ENCODE measurements around the gene ERVW-1.
"Not testable (repeated sequence)": the region's sequence is repeated elsewhere in the genome, so short reads cannot be mapped to it uniquely, and the experiment has no call there.

The ERVW-1 gene

GRCh38 chr7:92485974-92486373, 8.2 kb upstream of the ERVW-1 start:
- DNase-seq (ENCODE audit: extremely low spot score) = no peak
- POLR2A ChIA-PET = no interaction called here
- no peak for TF ChIP-seq CTCF (IDR thresholded peaks at IDR 0.05; ENCODE audit: control extremely low read depth, extremely low read depth, low read depth, missing control alignments)
- CTCF ChIA-PET = no interaction called here

DNA sequence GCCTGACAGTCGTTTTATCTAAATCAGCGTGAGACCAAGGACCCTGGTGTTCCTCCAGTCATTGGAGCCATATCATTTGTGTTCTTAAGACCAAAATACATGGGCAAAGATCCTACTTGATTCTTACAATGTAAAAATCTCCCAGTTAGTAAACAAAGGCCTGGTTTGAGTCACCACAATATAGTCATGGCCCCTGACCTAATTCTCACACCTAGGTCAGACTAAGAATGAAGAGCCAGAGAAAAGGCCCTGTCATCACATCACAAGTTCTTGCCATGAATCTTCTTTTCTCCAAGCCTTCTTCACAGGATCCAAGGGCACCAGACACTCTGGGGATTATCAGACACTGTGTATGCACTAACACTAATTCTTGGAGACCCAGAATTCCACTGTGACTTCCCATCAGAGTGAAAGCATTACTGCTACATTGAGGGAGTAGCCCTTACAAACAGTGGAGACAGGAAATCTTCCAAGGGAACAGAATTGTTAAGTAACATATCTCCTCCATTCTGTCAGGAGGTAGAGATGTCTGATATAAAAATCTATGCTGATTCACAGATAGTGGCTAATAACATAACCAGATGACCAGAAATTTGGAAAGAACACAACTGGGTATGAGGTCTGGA, 7.6 kb upstream of the ERVW-1 start:
- ChIA-PET CTCF (interaction anchor here (1.2 kb wide), 1 partner anchor 24 kb away, joined by 3 read pairs; no protein-coding TSS in a partner anchor), POLR2A (no interaction called here)
- no peak for TF ChIP-seq CTCF (IDR thresholded peaks at IDR 0.05; ENCODE audit: control extremely low read depth, extremely low read depth, low read depth, missing control alignments)
- DNase-seq (ENCODE audit: extremely low spot score) = no peak

DNA sequence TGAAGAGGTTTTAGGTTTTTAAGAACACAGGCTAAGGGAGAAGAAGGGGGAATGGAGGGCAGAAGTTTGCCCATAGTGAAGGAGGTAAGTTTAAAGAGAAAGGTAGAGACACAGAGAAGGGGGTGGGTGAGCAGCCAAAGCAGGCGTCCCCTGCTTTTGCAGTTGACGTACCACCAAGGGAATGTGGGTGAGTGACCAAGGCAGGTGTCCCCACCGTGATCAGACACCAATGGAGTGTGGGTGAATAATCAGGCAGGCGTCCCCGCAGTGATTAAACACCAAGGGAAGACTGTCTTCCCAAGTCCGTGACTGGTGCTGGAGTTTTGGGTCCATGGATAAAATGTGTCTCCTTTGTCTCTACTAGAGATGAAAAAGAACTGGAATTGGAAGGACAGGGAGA, 6.5 kb upstream of the ERVW-1 start:
- CTCF ChIA-PET = interaction anchor here (1.2 kb wide), 1 partner anchor 23 kb away, joined by 3 read pairs; no protein-coding TSS in a partner anchor
- POLR2A ChIA-PET; DNase-seq (ENCODE audit: extremely low spot score): not testable (repeated sequence)

- POLR2A ChIA-PET; DNase-seq (ENCODE audit: extremely low spot score); CTCF ChIA-PET: not testable (repeated sequence)
These were observed 5.9 kb upstream of the ERVW-1 start for GRCh38 chr7:92483624-92484023.

DNA sequence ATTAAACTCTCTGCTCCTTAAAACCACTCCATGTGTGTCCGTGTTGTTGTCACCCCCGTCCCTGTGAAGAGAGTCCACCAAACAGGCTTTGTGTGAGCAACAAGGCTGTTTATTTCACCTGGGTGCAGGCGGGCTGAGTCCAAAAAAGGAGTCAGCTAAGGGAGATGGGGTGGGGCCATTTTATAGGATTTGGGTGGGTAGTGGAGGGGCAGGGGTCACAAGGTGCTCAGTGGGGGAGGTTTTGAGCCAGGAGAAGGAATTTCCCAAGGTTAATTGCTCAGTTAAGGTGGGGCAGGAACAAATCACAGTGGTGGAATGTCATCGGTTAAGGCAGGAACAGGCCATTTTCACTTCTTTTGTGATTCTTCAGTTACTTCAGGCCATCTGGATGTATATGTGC, 1.4 kb upstream of the ERVW-1 start:
- CTCF ChIA-PET = interaction anchor here (1.0 kb wide), 1 partner anchor 17 kb away, joined by 3 read pairs; no protein-coding TSS in a partner anchor
- POLR2A ChIA-PET; DNase-seq (ENCODE audit: extremely low spot score): not testable (repeated sequence)

- ChIA-PET CTCF (interaction anchor here (0.7 to 1.0 kb wide), 2 partner anchors 17 to 32 kb away, joined by 3 read pairs; partner anchors contain the start of gene GATAD1), POLR2A (no interaction called here)
- no peak for TF ChIP-seq CTCF (IDR thresholded peaks at IDR 0.05; ENCODE audit: control extremely low read depth, extremely low read depth, low read depth, missing control alignments)
- DNase-seq (ENCODE audit: extremely low spot score) = no peak
These were observed 965 bp upstream of the ERVW-1 start for GRCh38 chr7:92478711-92479110.

DNA sequence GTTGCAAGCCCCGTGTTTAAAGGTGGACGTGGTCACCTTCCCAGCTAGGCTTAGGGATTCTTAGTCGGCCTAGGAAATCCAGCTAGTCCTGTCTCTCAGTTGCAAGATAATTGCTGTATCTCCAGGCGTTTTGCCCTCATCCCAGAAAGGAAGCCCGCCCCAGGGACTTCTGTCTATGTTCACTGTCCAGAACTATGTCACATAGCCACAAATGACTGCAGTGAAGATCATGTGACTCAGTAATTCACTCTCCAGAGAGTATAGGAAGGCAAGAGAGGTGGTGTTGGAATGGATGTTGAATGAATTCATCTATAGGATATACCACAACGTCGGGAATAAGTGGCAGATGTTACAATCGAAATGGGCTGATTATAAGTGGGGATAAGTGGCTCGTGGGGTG, 349 bp upstream of the ERVW-1 start:
- POLR2A ChIA-PET = no interaction called here
- TF ChIP-seq CTCF (IDR thresholded peaks at IDR 0.05; ENCODE audit: control extremely low read depth, extremely low read depth, low read depth, missing control alignments) = no peak
- DNase-seq (ENCODE audit: extremely low spot score) = no peak
- CTCF ChIA-PET = interaction anchor here (0.7 to 1.0 kb wide), 2 partner anchors 16 to 31 kb away, joined by 3 read pairs; partner anchors contain the start of gene GATAD1

DNA sequence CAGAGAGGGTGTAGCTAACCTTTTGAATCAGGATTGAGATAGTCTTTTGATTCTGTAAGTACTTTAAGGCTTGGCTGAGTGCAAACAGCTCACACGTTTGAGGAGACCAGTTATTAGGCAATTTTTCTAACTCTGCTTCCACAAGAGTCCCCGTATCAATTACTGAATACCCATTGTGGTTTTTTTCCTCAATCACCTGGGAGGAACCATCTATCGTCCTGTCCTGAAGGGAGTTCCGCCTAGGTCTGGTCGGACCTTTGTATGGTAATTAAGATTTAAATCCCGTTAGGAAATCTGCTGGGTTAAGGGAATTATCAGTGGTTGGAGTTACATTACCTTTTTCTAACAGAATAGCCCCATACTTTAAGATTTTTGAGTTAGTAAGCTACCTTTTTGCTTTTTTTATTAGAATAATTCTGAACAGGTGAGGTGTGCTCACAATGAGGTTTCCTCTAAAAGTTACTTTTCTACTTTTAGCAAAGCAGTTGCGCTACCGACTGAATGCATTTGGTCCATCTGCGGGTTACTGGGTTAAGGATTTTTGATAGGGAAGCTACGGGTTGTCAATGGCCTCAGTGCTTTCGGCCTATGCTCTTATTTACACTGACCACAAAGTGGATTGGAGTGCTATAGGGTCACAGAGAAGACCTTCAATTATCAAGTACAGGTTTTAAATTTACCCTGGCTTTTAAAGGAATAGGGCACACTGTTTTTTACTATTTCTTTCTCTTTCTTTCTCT, 1.7 kb downstream of the ERVW-1 start:
- POLR2A ChIA-PET; DNase-seq (ENCODE audit: extremely low spot score): not testable (repeated sequence)
- CTCF ChIA-PET = interaction anchor here (1.6 kb wide), 1 partner anchor 15 kb away, joined by 5 read pairs; no protein-coding TSS in a partner anchor

- ChIA-PET POLR2A (interaction anchor here (0.7 kb wide), 1 partner anchor 1874 kb away, joined by 3 read pairs; no protein-coding TSS in a partner anchor), CTCF (interaction anchor here (1.6 kb wide), 1 partner anchor 14 kb away, joined by 5 read pairs; no protein-coding TSS in a partner anchor)
These were observed 2.4 kb downstream of the ERVW-1 start for GRCh38 chr7:92475261-92475770.

GRCh38 chr7:92473989-92474388, 3.8 kb downstream of the ERVW-1 start:
- DNase-seq (ENCODE audit: extremely low spot score); POLR2A ChIA-PET; CTCF ChIA-PET: not testable (repeated sequence)

More at GRCh38 chr7:92475261-92475770, 2.4 kb downstream of the ERVW-1 start:
- DNase-seq (ENCODE audit: extremely low spot score) = not testable (repeated sequence)

DNA sequence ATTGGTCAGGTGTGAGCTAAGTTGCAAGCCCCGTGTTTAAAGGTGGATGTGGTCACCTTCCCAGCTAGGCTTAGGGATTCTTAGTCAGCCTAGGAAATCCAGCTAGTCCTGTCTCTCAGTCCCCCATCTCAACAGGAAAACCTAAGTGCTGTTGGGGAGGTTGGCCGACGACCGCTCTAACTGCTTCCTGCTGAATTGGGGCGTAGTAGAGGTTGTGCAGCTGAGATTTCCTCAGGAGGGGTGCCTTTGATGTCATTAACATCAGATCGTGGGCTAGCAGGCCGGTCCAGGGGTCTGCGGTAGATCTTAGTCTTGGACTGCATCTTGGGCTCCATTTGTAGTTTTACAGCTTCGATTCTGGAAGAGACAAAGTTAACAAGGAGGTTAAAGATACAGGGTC, 9.2 kb downstream of the ERVW-1 start:
- CTCF ChIA-PET = interaction anchor here (2.1 to 2.8 kb wide), 2 partner anchors 21 to 43 kb away, joined by 5 to 9 read pairs; partner anchors contain the start of gene GATAD1
- POLR2A ChIA-PET; DNase-seq (ENCODE audit: extremely low spot score): not testable (repeated sequence)

Measured in GM10248 (cell line).